ENCODE data around the gene CDC42BPA.

- no peak for TF ChIP-seq CSRNP3 (CRISPR knock-in tag; IDR thresholded peaks at IDR 0.05)
- TF ChIP-seq TSHZ2 (CRISPR knock-in tag; IDR thresholded peaks at IDR 0.05) = no peak
- no peak for TF ChIP-seq GLIS3 (CRISPR knock-in tag; IDR thresholded peaks at IDR 0.05)
- no peak for TF ChIP-seq ZFP3 (CRISPR knock-in tag; IDR thresholded peaks at IDR 0.05)
- no peak for TF ChIP-seq CREB5 (CRISPR knock-in tag; IDR thresholded peaks at IDR 0.05; ENCODE audit: low read depth)
- no peak for TF ChIP-seq PATZ1 (CRISPR knock-in tag; IDR thresholded peaks at IDR 0.05; ENCODE audit: borderline replicate concordance)
- TF ChIP-seq ISL1 (CRISPR knock-in tag; IDR thresholded peaks at IDR 0.05) = no peak
Observed at GRCh38 chr1:226940029-226940805, 378.1 kb downstream of the CDC42BPA start, which contains the start of gene COQ8A.
